HG03135 (cell line): Measurements from ENCODE around the gene DGKD.
A peak's percentile ranks its signal among the peaks of the same experiment; 100 is the strongest.
"Not testable (repeated sequence)": the region's sequence is repeated elsewhere in the genome, so short reads cannot be mapped to it uniquely, and the experiment has no call there.

ENCODE experiments used
- ATAC-seq: cut with Tn5 transposase; IDR thresholded peaks from one replicate; pipeline ENCODE4 v1.9.1; 2021; ENCODE audit warnings: mild to moderate bottlenecking, moderate library complexity; ENCODE audit not compliant: unreplicated experiment

DGKD gene

GRCh38 chr2:233353769-233354499 is at the start of gene DGKD:
TSS of gene DGKD (plus strand) at chr2:233354494. CDS start at chr2:233354519, 25 bp downstream.
- ATAC-seq = peak; percentile 42

- no peak for ATAC-seq
Observed at GRCh38 chr2:233307565-233307964, 46.7 kb upstream of the DGKD start, which contains the start of gene SAG. TSS of gene SAG (plus strand) at chr2:233307816. CDS start at chr2:233309190, 1,374 bp downstream.

GRCh38 chr2:233311241-233311926 is 42.9 kb upstream of the DGKD start:
- no peak for ATAC-seq

- ATAC-seq = no peak
Observed at GRCh38 chr2:233312874-233313273, 41.4 kb upstream of the DGKD start.

- no peak for ATAC-seq
Observed at GRCh38 chr2:233314180-233314925, 39.9 kb upstream of the DGKD start.

GRCh38 chr2:233317196-233317943 is 36.9 kb upstream of the DGKD start:
- ATAC-seq = no peak

- no peak for ATAC-seq
Observed at GRCh38 chr2:233319256-233319655, 35.0 kb upstream of the DGKD start.

GRCh38 chr2:233320470-233320869 is 33.8 kb upstream of the DGKD start:
- ATAC-seq = no peak

- ATAC-seq = no peak
Observed at GRCh38 chr2:233321166-233321565, 33.1 kb upstream of the DGKD start.

- ATAC-seq = no peak
Observed at GRCh38 chr2:233323851-233324250, 30.4 kb upstream of the DGKD start.

- no peak for ATAC-seq
Observed at GRCh38 chr2:233325256-233325655, 29.0 kb upstream of the DGKD start.

- ATAC-seq = no peak
Observed at GRCh38 chr2:233325814-233326213, 28.5 kb upstream of the DGKD start.

- no peak for ATAC-seq
Observed at GRCh38 chr2:233326500-233326899, 27.8 kb upstream of the DGKD start.

GRCh38 chr2:233328922-233329321 is 25.4 kb upstream of the DGKD start:
- ATAC-seq = no peak

GRCh38 chr2:233329489-233330135 is 24.7 kb upstream of the DGKD start:
- no peak for ATAC-seq

- ATAC-seq = peak; percentile 85
Observed at GRCh38 chr2:233331536-233331935, 22.8 kb upstream of the DGKD start.

GRCh38 chr2:233332125-233332524 is 22.2 kb upstream of the DGKD start:
- no peak for ATAC-seq

GRCh38 chr2:233334915-233335314 is 19.4 kb upstream of the DGKD start:
- no peak for ATAC-seq

GRCh38 chr2:233336091-233336490 is 18.2 kb upstream of the DGKD start:
- ATAC-seq = not testable (repeated sequence)

- no peak for ATAC-seq
Observed at GRCh38 chr2:233336541-233336940, 17.8 kb upstream of the DGKD start.
